Testis (tissue), 2 donors: ENCODE results near the gene CDON.

Experiments used
- POLR2A ChIP-seq: fragments of 450-650 bp; IDR thresholded peaks from one replicate; pipeline ENCODE4 v1.6.1; 2017; ENCODE audit warnings: antibody characterized with exemption, mild to moderate bottlenecking, moderate library complexity
- TF ChIP-seq, protein P1 (sequence below), 3 experiments: fragments of 450-650 bp in 2 of 3; fragments of 200-600 bp in 1 of 3; sonication (generic) in 1 of 3; IDR thresholded peaks; one replicate each; pipeline ENCODE4 v1.5.1; 2016 to 2019; ENCODE audit warnings: antibody characterized with exemption in 3 of 3, mild to moderate bottlenecking in 2 of 3, moderate library complexity in 1 of 3

DNA sequence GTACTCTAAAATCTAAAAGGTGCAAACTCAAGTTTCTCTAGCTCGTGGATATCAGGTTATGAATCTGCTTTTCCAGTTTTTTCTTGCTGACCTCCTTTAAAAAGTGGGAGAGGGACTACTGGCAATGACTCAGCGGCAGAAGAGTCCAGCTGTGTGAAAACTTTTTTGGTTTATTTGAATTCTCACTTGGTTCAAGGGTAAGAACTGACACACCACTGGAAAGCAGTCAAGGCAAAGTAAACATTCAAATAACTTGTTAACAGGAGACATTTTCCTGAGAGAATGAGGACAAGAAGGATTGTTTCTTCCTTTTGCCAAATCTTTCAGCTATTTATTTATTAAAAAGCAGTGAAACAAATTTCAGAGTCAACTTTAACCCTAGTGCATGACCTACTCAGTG, 36.1 kb downstream of the CDON start:
- TF ChIP-seq, protein P1, sequence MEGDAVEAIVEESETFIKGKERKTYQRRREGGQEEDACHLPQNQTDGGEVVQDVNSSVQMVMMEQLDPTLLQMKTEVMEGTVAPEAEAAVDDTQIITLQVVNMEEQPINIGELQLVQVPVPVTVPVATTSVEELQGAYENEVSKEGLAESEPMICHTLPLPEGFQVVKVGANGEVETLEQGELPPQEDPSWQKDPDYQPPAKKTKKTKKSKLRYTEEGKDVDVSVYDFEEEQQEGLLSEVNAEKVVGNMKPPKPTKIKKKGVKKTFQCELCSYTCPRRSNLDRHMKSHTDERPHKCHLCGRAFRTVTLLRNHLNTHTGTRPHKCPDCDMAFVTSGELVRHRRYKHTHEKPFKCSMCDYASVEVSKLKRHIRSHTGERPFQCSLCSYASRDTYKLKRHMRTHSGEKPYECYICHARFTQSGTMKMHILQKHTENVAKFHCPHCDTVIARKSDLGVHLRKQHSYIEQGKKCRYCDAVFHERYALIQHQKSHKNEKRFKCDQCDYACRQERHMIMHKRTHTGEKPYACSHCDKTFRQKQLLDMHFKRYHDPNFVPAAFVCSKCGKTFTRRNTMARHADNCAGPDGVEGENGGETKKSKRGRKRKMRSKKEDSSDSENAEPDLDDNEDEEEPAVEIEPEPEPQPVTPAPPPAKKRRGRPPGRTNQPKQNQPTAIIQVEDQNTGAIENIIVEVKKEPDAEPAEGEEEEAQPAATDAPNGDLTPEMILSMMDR (IDR thresholded peaks at IDR 0.05): no peak
- no peak for TF ChIP-seq POLR2A
